Activated T-cell treated with anti-CD3 and anti-CD28 coated beads, Interleukin-2, amount 50 U/mL, for 48 hours (primary cell): Measurements from ENCODE around the gene NFKBIB.
A peak's percentile ranks its signal among the peaks of the same experiment; 100 is the strongest.

ENCODE experiments used
- DNase-seq, 2 experiments: peaks; one replicate each; pipeline ENCODE4 v3.0.0-alpha.2; 2020

Gene NFKBIB

GRCh38 chr19:38905620-38906019, 5.9 kb downstream of the NFKBIB start:
- no peak for DNase-seq

GRCh38 chr19:38907227-38907626, 7.5 kb downstream of the NFKBIB start:
- no peak for DNase-seq

GRCh38 chr19:38907670-38908069, 7.9 kb downstream of the NFKBIB start:
- no peak for DNase-seq

GRCh38 chr19:38908911-38909310, 9.1 kb downstream of the NFKBIB start:
- DNase-seq: no peak

GRCh38 chr19:38910488-38910887, 10.7 kb downstream of the NFKBIB start:
- DNase-seq: no peak

- no peak for DNase-seq
These were observed 11.7 kb downstream of the NFKBIB start for GRCh38 chr19:38911388-38912001.

GRCh38 chr19:38912600-38913514, 13.1 kb downstream of the NFKBIB start:
- peak; percentile 31 to 36 for DNase-seq

GRCh38 chr19:38913958-38914357, 14.2 kb downstream of the NFKBIB start:
- no peak for DNase-seq

GRCh38 chr19:38915329-38916321, 15.9 kb downstream of the NFKBIB start:
- no peak for DNase-seq

GRCh38 chr19:38917516-38917915, 17.7 kb downstream of the NFKBIB start:
- DNase-seq: no peak

- no peak for DNase-seq
These were observed 18.2 kb downstream of the NFKBIB start for GRCh38 chr19:38917921-38918491.

- no peak for DNase-seq
These were observed 18.8 kb downstream of the NFKBIB start for GRCh38 chr19:38918526-38918925.

GRCh38 chr19:38919837-38920601, 20.2 kb downstream of the NFKBIB start:
- no peak for DNase-seq

- DNase-seq: no peak
These were observed 21.0 kb downstream of the NFKBIB start for GRCh38 chr19:38920602-38921419.

GRCh38 chr19:38921420-38922274, 21.9 kb downstream of the NFKBIB start:
- DNase-seq: no peak

GRCh38 chr19:38922482-38922881, 22.7 kb downstream of the NFKBIB start:
- DNase-seq: no peak

- no peak for DNase-seq
These were observed 24.6 kb downstream of the NFKBIB start for GRCh38 chr19:38924388-38924787.

GRCh38 chr19:38928391-38929001, 28.7 kb downstream of the NFKBIB start:
- DNase-seq: no peak
